ENCODE results near the gene ARF4.

Gene ARF4

DNA sequence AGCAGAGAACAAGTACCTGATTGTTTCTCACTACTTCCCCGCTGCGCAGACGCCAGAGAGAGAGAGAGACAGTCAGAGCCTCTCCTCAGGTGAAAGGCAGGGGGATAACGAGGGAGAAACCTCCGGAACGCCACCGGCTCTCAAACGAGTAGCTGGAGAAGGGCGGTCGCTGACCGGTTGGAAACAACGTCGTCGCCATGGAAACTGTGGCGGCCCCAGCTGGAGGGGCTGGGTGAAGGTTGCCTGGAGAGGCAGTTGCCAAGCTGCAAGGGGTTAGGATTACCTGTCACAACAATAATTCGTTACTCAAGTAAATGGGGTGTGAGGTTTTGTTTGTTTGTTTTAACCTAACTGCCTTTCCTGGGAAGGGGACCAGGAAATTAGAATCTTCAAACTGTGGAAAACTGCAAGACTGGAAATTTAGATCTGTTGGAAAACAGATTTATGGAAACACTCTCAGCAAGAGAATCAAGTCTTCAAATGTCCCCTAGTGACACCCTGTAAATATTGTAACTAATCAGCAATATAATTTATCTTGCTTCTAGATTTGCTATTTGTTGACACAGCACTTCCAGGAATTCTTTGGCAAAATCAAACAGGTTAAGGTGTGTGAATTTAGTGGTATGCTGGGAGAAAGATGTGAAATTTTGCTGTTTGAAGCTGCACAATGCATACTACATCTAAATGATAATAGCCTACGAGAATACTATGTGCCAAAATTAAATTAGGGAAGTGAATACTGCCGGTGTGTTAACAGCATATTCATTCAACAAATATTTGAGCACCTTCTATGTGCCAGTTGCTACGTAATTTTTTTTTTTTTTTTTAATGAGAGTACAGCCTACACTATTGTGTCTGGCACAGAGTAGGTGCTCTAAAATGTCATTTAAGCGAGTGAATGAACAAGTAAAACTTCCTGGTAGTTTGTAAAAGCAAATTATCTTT lies 52.7 kb downstream of the ARF4 start, which contains the start of gene DNAH12:
DNAH12 (minus strand) TSS at position 164 of the 945 bp plus-strand sequence. CDS start 1,474 bp downstream, outside the sequence.
- H2AFZ ChIP-seq (ENCODE audit: low read length): no peak within 1 kb of the TSS
- no peak within 1 kb of the TSS for H3K4me2 ChIP-seq (ENCODE audit: low read length)
- no peak within 1 kb of the TSS for H3K4me3 ChIP-seq (ENCODE audit: low read depth, low read length, poor library complexity, severe bottlenecking)
- no peaks in the 10 kb centered on the region for H3K9me2 ChIP-seq (ENCODE audit: low read depth, low read length)
- no peak for TF ChIP-seq EZH2 (IDR thresholded peaks at IDR 0.05; ENCODE audit: borderline replicate concordance, low read length)
- TF ChIP-seq, protein P1, sequence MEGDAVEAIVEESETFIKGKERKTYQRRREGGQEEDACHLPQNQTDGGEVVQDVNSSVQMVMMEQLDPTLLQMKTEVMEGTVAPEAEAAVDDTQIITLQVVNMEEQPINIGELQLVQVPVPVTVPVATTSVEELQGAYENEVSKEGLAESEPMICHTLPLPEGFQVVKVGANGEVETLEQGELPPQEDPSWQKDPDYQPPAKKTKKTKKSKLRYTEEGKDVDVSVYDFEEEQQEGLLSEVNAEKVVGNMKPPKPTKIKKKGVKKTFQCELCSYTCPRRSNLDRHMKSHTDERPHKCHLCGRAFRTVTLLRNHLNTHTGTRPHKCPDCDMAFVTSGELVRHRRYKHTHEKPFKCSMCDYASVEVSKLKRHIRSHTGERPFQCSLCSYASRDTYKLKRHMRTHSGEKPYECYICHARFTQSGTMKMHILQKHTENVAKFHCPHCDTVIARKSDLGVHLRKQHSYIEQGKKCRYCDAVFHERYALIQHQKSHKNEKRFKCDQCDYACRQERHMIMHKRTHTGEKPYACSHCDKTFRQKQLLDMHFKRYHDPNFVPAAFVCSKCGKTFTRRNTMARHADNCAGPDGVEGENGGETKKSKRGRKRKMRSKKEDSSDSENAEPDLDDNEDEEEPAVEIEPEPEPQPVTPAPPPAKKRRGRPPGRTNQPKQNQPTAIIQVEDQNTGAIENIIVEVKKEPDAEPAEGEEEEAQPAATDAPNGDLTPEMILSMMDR (IDR thresholded peaks at IDR 0.05; ENCODE audit: low read length): no peak
- no peaks in the 10 kb centered on the region for H3K9me3 ChIP-seq (ENCODE audit: low read length)
- no peaks in the 10 kb centered on the region for H4K20me1 ChIP-seq (ENCODE audit: insufficient read depth, low read length)
- H3K27me3 ChIP-seq (ENCODE audit: insufficient read depth, low read length): no peaks in the 10 kb centered on the region
- H3K36me3 ChIP-seq (ENCODE audit: insufficient read depth, low read length): no peaks in the 10 kb centered on the region
- peaks cover 6% of the 10 kb centered on the region for H3K4me1 ChIP-seq (ENCODE audit: insufficient read depth, low read length, severe bottlenecking)
- no peaks in the 10 kb centered on the region for H3K79me2 ChIP-seq (ENCODE audit: insufficient read depth, low read length)
- no peak within 1 kb of the TSS for H3K9ac ChIP-seq (ENCODE audit: low read length)
- no peak within 1 kb of the TSS for H3K27ac ChIP-seq (ENCODE audit: low read depth, low read length, poor library complexity, severe bottlenecking)
- no peaks in the 10 kb centered on the region for H3F3A ChIP-seq (ENCODE audit: insufficient read depth, low read length)

DNA sequence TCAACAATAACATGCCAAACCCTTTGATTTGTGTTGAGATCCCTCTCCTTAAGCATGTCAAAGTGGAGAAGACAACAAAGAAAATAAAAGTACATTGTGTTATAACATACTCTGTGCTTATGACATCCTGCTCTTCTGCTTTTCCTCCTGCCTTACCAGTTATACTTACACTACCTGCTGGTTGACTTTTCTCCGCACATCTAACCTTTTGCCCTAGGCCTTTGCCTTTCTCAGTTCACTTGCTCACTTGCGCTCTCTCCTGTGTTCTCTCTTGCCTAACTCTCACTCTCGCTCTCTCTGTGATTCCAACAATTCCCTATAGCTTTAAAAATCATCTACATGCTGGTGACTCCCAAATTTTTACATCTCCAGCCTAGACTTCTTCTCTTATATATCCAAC lies 58.7 kb downstream of the ARF4 start:
- Histone ChIP-seq H3K79me2 (ENCODE audit: insufficient read depth, low read length) (no peaks in the 10 kb centered on the region), H3K4me3 (ENCODE audit: low read depth, low read length, poor library complexity, severe bottlenecking) (no peak overlapping the region), H4K20me1 (ENCODE audit: insufficient read depth, low read length) (no peaks in the 10 kb centered on the region), H3K4me2 (ENCODE audit: low read length) (no peak overlapping the region), H3K9ac (ENCODE audit: low read length) (no peak overlapping the region), H3K36me3 (ENCODE audit: insufficient read depth, low read length) (no peaks in the 10 kb centered on the region), H3K27me3 (ENCODE audit: insufficient read depth, low read length) (no peaks in the 10 kb centered on the region), H3K9me2 (ENCODE audit: low read depth, low read length) (no peaks in the 10 kb centered on the region), H3F3A (ENCODE audit: insufficient read depth, low read length) (no peaks in the 10 kb centered on the region), H3K9me3 (ENCODE audit: low read length) (no peaks in the 10 kb centered on the region), H3K27ac (ENCODE audit: low read depth, low read length, poor library complexity, severe bottlenecking) (no peak overlapping the region), H2AFZ (ENCODE audit: low read length) (no peak overlapping the region), H3K4me1 (ENCODE audit: insufficient read depth, low read length, severe bottlenecking) (no peaks in the 10 kb centered on the region)
- TF ChIP-seq, protein P1 (IDR thresholded peaks at IDR 0.05; ENCODE audit: low read length): no peak
- TF ChIP-seq EZH2 (IDR thresholded peaks at IDR 0.05; ENCODE audit: borderline replicate concordance, low read length): no peak

DNA sequence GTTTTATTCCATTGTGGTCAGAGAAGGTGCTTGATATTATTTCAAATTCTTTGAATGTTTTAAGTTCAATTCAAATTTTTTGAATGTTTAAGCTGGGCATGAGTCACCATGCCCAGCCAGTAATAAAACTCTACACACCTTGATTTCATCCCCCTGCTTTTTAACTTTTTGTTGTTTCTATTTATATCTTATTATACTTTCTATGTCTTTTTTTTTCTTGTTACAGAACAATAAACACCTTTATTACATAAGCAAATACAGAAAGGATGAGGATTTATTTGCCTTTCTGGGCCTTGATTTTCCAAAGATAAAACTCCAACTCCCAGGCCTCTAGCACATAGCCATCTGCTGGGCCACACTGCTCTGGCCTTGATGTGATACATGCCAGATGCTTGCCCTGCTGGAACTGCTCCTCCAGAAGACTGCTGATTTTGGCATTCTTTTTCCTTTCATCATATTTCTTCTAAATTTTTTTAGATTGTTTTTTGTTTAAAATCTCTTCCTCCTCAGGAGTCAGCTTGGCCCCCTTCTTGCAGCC lies 67.0 kb downstream of the ARF4 start:
- Histone ChIP-seq H3K79me2 (ENCODE audit: insufficient read depth, low read length) (no peaks in the 10 kb centered on the region), H4K20me1 (ENCODE audit: insufficient read depth, low read length) (no peaks in the 10 kb centered on the region), H2AFZ (ENCODE audit: low read length) (no peak overlapping the region), H3K4me2 (ENCODE audit: low read length) (no peak overlapping the region), H3K9me3 (ENCODE audit: low read length) (no peaks in the 10 kb centered on the region), H3K9ac (ENCODE audit: low read length) (no peak overlapping the region), H3K4me1 (ENCODE audit: insufficient read depth, low read length, severe bottlenecking) (no peaks in the 10 kb centered on the region), H3K36me3 (ENCODE audit: insufficient read depth, low read length) (no peaks in the 10 kb centered on the region), H3K27me3 (ENCODE audit: insufficient read depth, low read length) (no peaks in the 10 kb centered on the region), H3F3A (ENCODE audit: insufficient read depth, low read length) (no peaks in the 10 kb centered on the region), H3K9me2 (ENCODE audit: low read depth, low read length) (no peaks in the 10 kb centered on the region), H3K4me3 (ENCODE audit: low read depth, low read length, poor library complexity, severe bottlenecking) (no peak overlapping the region), H3K27ac (ENCODE audit: low read depth, low read length, poor library complexity, severe bottlenecking) (no peak overlapping the region)
- TF ChIP-seq, protein P1 (IDR thresholded peaks at IDR 0.05; ENCODE audit: low read length): no peak
- TF ChIP-seq EZH2 (IDR thresholded peaks at IDR 0.05; ENCODE audit: borderline replicate concordance, low read length): no peak
